Measurements from ENCODE around the gene NOL4L.

Gene NOL4L

GRCh38 chr20:32544260-32544722, 40.8 kb downstream of the NOL4L start:
- no peaks in the 10 kb centered on the region for H4K20me1 ChIP-seq (ENCODE audit: insufficient read depth, low read length)
- H3K4me1 ChIP-seq (ENCODE audit: insufficient read depth, low read length, severe bottlenecking), result peaks cover 10% of the 10 kb centered on the region
- H3K9me3 ChIP-seq (ENCODE audit: low read length), result 0 out of 2 replicates have a peak, but pooled peaks cover 7% of the 10 kb centered on the region
- H3K4me2 ChIP-seq (ENCODE audit: low read length), result no peak overlapping the region
- no peak overlapping the region for H3K9ac ChIP-seq (ENCODE audit: low read length)
- no peak overlapping the region for H3K27ac ChIP-seq (ENCODE audit: low read depth, low read length, poor library complexity, severe bottlenecking)
- no peak overlapping the region for H2AFZ ChIP-seq (ENCODE audit: low read length)
- H3F3A ChIP-seq (ENCODE audit: insufficient read depth, low read length), result no peaks in the 10 kb centered on the region
- TF ChIP-seq EZH2 (IDR thresholded peaks at IDR 0.05; ENCODE audit: borderline replicate concordance, low read length), result no peak
- TF ChIP-seq, protein P1, sequence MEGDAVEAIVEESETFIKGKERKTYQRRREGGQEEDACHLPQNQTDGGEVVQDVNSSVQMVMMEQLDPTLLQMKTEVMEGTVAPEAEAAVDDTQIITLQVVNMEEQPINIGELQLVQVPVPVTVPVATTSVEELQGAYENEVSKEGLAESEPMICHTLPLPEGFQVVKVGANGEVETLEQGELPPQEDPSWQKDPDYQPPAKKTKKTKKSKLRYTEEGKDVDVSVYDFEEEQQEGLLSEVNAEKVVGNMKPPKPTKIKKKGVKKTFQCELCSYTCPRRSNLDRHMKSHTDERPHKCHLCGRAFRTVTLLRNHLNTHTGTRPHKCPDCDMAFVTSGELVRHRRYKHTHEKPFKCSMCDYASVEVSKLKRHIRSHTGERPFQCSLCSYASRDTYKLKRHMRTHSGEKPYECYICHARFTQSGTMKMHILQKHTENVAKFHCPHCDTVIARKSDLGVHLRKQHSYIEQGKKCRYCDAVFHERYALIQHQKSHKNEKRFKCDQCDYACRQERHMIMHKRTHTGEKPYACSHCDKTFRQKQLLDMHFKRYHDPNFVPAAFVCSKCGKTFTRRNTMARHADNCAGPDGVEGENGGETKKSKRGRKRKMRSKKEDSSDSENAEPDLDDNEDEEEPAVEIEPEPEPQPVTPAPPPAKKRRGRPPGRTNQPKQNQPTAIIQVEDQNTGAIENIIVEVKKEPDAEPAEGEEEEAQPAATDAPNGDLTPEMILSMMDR (IDR thresholded peaks at IDR 0.05; ENCODE audit: low read length), result no peak
- no peak overlapping the region for H3K4me3 ChIP-seq (ENCODE audit: low read depth, low read length, poor library complexity, severe bottlenecking)
- peaks cover 10% of the 10 kb centered on the region; the same call in 1 of the 2 replicates for H3K27me3 ChIP-seq (ENCODE audit: insufficient read depth, low read length)
- H3K9me2 ChIP-seq (ENCODE audit: low read depth, low read length), result no peaks in the 10 kb centered on the region
- no peaks in the 10 kb centered on the region for H3K79me2 ChIP-seq (ENCODE audit: insufficient read depth, low read length)
- H3K36me3 ChIP-seq (ENCODE audit: insufficient read depth, low read length), result no peaks in the 10 kb centered on the region; the same call in 1 of the 2 replicates

DNA sequence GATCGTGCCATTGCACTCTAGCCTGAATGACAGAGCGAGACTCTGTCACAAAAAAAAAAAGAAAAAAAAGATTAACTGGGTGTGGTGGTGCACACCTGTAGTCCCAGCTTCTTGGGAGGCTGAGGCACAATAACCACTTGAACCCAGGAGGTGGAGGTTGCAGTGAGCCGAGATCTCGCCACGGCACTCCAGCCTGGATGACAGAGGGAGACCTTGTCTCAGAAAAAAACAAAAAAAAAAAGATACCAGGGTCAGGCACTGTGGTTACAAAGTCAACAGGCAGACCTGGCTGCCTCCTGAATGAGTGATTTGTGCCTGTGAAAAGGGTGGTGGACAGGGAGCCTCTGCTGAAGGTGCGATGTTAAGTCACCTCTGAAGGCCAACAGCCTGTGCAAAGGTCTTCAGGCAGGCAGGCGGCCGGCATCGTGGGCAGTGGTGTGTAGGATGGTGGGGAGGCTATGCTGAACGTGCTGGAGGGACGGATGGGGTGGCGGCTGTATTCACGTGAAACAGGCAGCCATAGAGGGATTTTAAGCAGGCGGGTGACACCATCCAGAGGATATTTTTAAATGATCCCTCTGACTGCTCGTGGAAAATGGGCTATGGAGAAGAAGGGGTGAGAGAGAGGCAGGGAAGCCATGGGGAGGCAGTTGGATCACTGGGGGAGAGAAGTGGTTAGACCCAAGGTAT, 41.4 kb downstream of the NOL4L start:
- TF ChIP-seq, protein P1 (IDR thresholded peaks at IDR 0.05; ENCODE audit: low read length), result no peak
- no peak for TF ChIP-seq EZH2 (IDR thresholded peaks at IDR 0.05; ENCODE audit: borderline replicate concordance, low read length)

GRCh38 chr20:32542259-32542615, 42.9 kb downstream of the NOL4L start:
- Histone ChIP-seq H3K27ac (ENCODE audit: low read depth, low read length, poor library complexity, severe bottlenecking) (no peak overlapping the region), H3K4me2 (ENCODE audit: low read length) (no peak overlapping the region), H2AFZ (ENCODE audit: low read length) (no peak overlapping the region), H3K36me3 (ENCODE audit: insufficient read depth, low read length) (no peaks in the 10 kb centered on the region; the same call in 1 of the 2 replicates), H4K20me1 (ENCODE audit: insufficient read depth, low read length) (no peaks in the 10 kb centered on the region), H3K9me2 (ENCODE audit: low read depth, low read length) (no peaks in the 10 kb centered on the region), H3K79me2 (ENCODE audit: insufficient read depth, low read length) (no peaks in the 10 kb centered on the region), H3K4me1 (ENCODE audit: insufficient read depth, low read length, severe bottlenecking) (peaks cover 30% of the 10 kb centered on the region), H3F3A (ENCODE audit: insufficient read depth, low read length) (no peaks in the 10 kb centered on the region), H3K9me3 (ENCODE audit: low read length) (no peaks in the 10 kb centered on the region), H3K4me3 (ENCODE audit: low read depth, low read length, poor library complexity, severe bottlenecking) (no peak overlapping the region), H3K27me3 (ENCODE audit: insufficient read depth, low read length) (no peaks in the 10 kb centered on the region; the same call in 1 of the 2 replicates), H3K9ac (ENCODE audit: low read length) (no peak overlapping the region)
- TF ChIP-seq, protein P1 (IDR thresholded peaks at IDR 0.05; ENCODE audit: low read length), result no peak
- TF ChIP-seq EZH2 (IDR thresholded peaks at IDR 0.05; ENCODE audit: borderline replicate concordance, low read length), result no peak

More for the DNA sequence above, 41.4 kb downstream of the NOL4L start:
- Histone ChIP-seq H3K9me2 (ENCODE audit: low read depth, low read length) (no peaks in the 10 kb centered on the region), H3K4me3 (ENCODE audit: low read depth, low read length, poor library complexity, severe bottlenecking) (no peak overlapping the region), H3K27ac (ENCODE audit: low read depth, low read length, poor library complexity, severe bottlenecking) (no peak overlapping the region), H3K9me3 (ENCODE audit: low read length) (0 out of 2 replicates have a peak, but pooled peaks cover 1% of the 10 kb centered on the region), H3K79me2 (ENCODE audit: insufficient read depth, low read length) (no peaks in the 10 kb centered on the region), H3K4me1 (ENCODE audit: insufficient read depth, low read length, severe bottlenecking) (peaks cover 15% of the 10 kb centered on the region), H3K27me3 (ENCODE audit: insufficient read depth, low read length) (peaks cover 8% of the 10 kb centered on the region; the same call in 1 of the 2 replicates), H3K4me2 (ENCODE audit: low read length) (no peak overlapping the region), H3F3A (ENCODE audit: insufficient read depth, low read length) (no peaks in the 10 kb centered on the region), H2AFZ (ENCODE audit: low read length) (no peak overlapping the region), H4K20me1 (ENCODE audit: insufficient read depth, low read length) (no peaks in the 10 kb centered on the region), H3K36me3 (ENCODE audit: insufficient read depth, low read length) (no peaks in the 10 kb centered on the region; the same call in 1 of the 2 replicates), H3K9ac (ENCODE audit: low read length) (no peak overlapping the region)
